ENCODE data around the gene CCL17.

The CCL17 gene

GRCh38 chr16:57377080-57377841 lies 27.3 kb upstream of the CCL17 start:
- DNase-seq = no peak

GRCh38 chr16:57379579-57379978 lies 25.0 kb upstream of the CCL17 start:
- no peak for DNase-seq

GRCh38 chr16:57380671-57381462 lies 23.7 kb upstream of the CCL17 start:
- no peak for DNase-seq

GRCh38 chr16:57381791-57382534 lies 22.6 kb upstream of the CCL17 start:
- DNase-seq = no peak

- DNase-seq = no peak
Measured at GRCh38 chr16:57382535-57383275, 21.9 kb upstream of the CCL17 start.

GRCh38 chr16:57383276-57384247 lies 21.0 kb upstream of the CCL17 start:
- DNase-seq = no peak

GRCh38 chr16:57384248-57385070 lies 20.1 kb upstream of the CCL17 start:
- DNase-seq = no peak

- DNase-seq = no peak
Measured at GRCh38 chr16:57385083-57385482, 19.5 kb upstream of the CCL17 start.

GRCh38 chr16:57386381-57386951 lies 18.1 kb upstream of the CCL17 start:
- no peak for DNase-seq

GRCh38 chr16:57387598-57388354 lies 16.8 kb upstream of the CCL17 start:
- no peak for DNase-seq

GRCh38 chr16:57388359-57389086 lies 16.0 kb upstream of the CCL17 start:
- DNase-seq = no peak

- no peak for DNase-seq
Measured at GRCh38 chr16:57389087-57389468, 15.5 kb upstream of the CCL17 start.

GRCh38 chr16:57390636-57391295 lies 13.8 kb upstream of the CCL17 start:
- DNase-seq = no peak

GRCh38 chr16:57391300-57391699 lies 13.3 kb upstream of the CCL17 start:
- DNase-seq = no peak

- no peak for DNase-seq
Measured at GRCh38 chr16:57391708-57392107, 12.9 kb upstream of the CCL17 start.

- DNase-seq = no peak
Measured at GRCh38 chr16:57392694-57393093, 11.9 kb upstream of the CCL17 start.

GRCh38 chr16:57394444-57394843 lies 10.1 kb upstream of the CCL17 start:
- no peak for DNase-seq

- DNase-seq = no peak
Measured at GRCh38 chr16:57395026-57395425, 9.5 kb upstream of the CCL17 start.
